ENCODE data around the gene FRS2.

The FRS2 gene

DNA sequence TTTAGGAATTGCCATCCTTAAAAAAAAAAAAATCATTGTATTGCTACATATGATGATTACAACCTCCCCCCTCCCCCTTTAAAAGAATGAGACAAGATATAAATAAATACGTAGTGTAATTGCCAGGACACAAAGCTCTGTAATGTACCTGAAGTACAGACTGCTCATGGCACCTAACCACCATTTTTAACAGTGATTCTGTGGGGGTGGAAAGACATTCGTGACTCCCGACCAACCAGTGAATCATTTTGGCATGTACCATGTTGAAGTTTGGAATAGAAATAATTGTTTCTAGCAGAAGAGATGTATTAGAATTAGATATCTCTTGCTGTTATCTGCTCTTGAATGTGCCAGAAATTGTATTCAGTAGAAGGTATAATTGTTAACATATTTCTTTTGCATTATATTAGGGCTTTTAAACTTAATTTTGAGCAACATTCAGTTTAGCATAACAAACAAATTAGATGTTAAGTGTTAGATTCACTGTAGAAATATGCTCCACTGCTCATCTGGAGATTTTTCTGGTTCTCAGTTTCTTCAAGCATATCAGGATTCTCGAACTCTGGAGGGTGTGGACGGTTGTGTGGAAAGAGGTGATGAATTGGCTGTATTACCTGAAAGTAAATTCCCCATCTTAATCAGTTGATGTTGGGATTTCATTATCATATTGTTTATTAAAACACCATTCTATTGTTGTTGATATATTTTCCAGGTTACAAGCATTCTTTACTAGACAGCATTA, 31.1 kb downstream of the FRS2 start:
- no peak for DNase-seq (ENCODE audit: low read depth)

- DNase-seq (ENCODE audit: low read depth) = no peak
These were observed 32.3 kb downstream of the FRS2 start for GRCh38 chr12:69502345-69503081.

DNA sequence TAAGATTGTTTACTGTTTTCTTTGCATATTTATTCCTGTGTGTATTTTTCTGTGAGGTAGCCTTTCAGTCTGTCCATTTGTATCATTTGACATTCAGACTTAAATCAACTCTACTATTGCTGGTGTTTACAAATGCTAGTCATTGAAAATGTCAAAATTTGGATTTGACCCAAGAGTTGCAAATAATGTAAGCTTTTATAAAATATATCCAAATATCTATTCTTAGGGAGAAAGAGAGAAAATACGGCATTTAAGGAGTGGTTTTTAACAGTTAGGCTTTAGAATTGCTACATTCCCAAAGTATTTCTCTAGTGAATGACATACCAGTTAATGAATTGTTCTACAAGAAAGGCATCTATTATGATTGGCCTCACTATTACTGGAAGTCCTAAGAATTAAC, 37.9 kb downstream of the FRS2 start:
- no peak for DNase-seq (ENCODE audit: low read depth)

DNA sequence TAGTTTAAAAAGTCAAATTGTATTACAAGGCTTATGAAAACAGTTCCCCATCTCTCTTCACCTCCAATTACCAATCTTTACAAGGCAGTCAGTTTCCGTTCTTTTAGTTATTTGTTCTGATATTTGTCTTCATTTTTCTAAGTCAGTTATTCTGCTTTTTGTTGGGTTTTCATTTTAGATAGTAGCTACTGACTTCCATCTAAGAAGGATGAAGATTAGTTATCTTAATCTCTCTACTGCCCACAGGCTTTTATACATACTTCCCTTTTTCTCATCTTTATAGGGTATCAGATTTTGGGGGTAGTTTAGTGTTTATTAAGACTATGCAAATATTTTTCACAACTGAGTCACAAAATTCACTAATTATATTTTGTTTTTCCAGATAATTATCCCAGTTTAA, 38.4 kb downstream of the FRS2 start:
- DNase-seq (ENCODE audit: low read depth) = no peak

DNA sequence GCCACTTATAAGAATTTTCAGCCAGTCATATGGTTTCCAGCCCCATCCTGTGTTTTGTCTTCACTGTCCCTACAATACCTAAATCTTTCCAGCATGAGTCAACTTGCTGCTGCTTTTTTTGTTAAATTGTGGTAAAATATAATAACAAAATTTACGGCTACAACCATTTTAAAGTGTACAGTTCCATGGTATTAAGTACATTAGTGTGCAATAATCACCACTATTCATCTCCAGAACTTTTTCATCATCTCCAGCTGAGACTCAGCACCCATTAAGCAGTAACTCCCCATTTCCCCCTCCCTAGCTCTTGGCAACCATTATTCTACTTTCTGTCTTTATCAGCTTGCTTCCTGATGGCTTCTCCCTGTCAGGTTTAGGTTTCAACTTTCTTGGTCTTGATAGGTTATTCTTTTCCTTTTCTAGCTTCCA, 39.1 kb downstream of the FRS2 start:
- DNase-seq (ENCODE audit: low read depth) = no peak

GRCh38 chr12:69509904-69510827, 40.0 kb downstream of the FRS2 start:
- no peak for DNase-seq (ENCODE audit: low read depth)

GRCh38 chr12:69511016-69511415, 40.8 kb downstream of the FRS2 start:
- no peak for DNase-seq (ENCODE audit: low read depth)

DNA sequence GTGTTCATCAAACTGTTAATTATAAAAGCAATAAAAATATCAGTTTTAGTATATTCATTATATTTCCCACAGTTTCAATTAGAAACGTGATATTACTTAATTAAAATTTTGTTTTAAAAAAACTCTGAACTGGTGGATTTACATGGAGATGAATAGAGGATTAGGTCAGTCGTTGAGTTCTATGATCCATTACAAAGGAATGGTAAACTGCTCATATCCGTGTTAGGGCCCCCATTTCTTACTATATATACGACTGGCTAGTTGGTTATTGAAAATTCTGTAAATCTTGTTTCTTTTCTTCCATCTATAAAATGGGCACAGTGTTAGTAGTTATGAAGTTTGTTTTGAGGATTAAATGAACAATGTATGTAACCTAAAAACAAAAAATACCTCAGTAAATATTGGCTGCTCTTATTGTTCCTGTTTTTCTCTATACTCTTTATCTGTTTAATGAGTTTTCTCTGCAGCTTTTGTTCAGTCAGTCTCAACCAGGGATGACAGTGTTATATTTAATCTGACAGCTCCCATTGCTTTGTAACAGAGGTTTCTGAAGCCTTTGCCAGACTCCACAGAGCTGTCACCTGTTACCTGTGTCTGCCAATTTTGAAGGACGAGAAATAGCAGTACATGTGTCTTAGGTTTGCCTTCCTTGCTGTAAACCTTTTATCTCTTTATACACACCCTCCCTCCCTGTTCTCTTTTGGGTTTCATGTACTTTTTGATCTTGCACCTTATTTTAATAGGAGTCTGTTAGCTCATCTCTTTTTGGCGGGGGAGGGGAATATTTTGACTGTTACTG, 41.5 kb downstream of the FRS2 start:
- no peak for DNase-seq (ENCODE audit: low read depth)

DNA sequence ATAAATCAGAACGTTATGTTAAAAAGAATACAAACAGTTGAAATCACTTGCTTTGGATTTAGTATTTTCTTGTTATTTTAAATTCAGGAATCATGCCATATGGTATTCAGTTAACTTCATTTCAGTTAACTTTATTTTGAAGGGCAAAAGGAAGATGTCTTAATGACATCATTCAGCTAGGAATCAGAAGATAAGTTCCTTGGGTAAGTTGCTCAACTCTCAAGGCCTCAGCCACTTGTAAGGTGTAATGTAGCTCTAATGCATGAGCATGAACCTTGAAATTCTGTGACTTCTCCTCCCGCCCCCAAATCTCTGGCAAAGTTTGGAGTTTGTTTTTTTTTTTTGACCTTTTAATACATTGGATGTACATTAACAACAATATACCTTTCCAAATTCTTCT, 42.6 kb downstream of the FRS2 start:
- DNase-seq (ENCODE audit: low read depth) = no peak

GRCh38 chr12:69513297-69513696, 43.1 kb downstream of the FRS2 start:
- no peak for DNase-seq (ENCODE audit: low read depth)

GRCh38 chr12:69514111-69514510, 43.9 kb downstream of the FRS2 start:
- DNase-seq (ENCODE audit: low read depth) = no peak

GRCh38 chr12:69514845-69515244, 44.7 kb downstream of the FRS2 start:
- no peak for DNase-seq (ENCODE audit: low read depth)

DNA sequence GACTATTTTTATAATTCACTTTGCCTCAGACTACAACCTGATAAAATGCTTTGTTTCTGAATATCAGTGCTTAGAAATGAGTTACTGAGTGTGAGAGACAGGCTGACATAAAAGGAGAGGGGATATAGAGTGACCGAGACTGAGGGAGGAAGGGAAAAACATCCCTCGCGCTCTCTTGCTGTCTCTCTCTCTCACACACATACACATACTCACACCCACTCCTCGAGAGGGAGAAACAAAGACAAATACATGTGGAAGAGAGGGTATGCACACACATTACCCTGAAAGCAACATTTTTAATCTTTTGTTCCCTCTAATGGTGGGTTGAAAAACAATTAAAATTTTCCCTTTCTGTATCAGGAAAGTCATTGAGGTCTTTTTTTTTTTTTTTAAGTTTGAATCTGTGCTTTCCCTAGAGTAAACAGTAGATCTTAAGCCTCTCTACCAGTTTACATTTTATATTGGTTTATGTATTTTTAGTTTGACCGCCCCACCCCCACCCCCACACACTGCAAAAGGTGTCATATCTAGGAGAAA, 45.3 kb downstream of the FRS2 start:
- no peak for DNase-seq (ENCODE audit: low read depth)

DNA sequence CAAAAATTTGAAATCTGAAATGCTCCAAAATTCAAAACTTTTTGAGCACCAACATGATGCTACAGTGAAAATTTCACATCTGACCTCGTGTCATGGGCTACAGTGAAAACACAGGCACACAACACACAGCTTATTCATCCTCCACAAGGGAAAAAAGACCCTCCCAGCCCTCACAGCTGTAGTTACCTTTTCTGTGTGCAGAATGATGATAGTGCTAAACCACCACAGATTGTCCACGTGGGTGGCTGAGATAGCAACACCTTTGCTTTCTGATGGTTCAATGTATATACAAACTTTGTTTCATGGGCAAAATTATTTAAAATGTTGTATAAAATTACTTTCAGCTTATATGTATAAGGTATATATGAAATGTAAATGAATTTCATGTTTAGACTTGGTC, 46.8 kb downstream of the FRS2 start:
- no peak for DNase-seq (ENCODE audit: low read depth)

GRCh38 chr12:69517406-69517805, 47.2 kb downstream of the FRS2 start:
- DNase-seq (ENCODE audit: low read depth) = no peak

- DNase-seq (ENCODE audit: low read depth) = no peak
These were observed 49.7 kb downstream of the FRS2 start for GRCh38 chr12:69519871-69520270.

DNA sequence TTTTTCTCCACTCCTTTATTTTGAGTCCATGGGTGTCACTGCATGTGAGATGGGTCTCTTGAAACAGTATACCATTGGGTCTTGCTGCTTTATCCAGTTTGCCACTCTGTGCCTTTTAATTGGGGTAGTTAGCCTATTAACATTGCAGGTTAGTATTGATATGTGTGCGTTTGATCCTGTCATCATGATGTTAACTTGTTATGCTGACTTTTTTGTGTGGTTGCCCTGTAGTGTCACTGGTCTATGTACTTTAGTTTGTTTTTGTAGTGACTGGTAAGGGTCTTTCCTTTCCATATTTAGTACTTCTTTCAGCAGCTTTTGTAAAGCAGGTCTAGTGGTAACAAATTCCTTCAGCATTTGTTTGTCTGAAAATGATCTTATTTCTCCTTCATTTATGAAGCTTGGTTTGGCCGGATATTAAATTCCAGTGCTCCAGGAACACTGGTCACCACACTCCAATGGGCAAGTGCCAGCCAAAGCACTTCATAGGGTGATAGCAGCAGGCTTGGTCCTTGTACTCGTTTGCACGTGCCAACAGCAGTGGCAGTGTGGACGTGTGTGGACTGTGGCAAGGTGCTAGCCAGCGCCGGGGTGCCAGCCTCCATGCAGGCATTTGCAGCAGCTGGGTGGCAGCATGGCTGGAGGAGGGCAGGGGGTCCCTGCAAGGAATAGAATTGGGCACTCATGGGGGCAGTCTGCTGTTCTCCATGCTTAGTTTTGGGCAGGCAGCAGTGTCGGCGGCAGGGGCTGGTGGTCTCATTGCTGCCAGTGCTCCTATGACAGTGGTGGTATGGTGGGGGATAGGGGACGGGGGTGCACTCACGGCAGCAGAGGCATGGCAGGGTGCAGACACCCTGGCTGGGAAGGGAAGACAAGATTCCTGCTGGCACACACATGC, 53.5 kb downstream of the FRS2 start:
- DNase-seq (ENCODE audit: low read depth) = no peak

DNA sequence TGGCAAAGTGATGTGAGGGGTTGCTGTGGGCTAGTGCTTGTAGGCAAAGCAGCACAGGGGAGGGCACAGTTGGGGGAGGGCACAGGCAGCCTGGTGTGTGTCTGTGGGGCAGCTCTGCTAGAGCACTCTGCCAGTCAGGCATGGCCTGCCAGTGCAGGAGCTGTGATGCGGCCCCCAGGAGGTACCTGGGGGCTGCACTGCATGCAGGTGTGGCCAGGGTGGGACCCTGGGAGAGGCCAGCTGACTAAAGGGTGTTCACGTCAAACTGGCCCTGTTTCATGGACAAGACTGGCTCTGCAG, 54.1 kb downstream of the FRS2 start:
- DNase-seq (ENCODE audit: low read depth) = no peak

GRCh38 chr12:69524755-69525469, 54.7 kb downstream of the FRS2 start:
- no peak for DNase-seq (ENCODE audit: low read depth)
